ENCODE results near the gene SKOR2.

The SKOR2 gene, protein sequence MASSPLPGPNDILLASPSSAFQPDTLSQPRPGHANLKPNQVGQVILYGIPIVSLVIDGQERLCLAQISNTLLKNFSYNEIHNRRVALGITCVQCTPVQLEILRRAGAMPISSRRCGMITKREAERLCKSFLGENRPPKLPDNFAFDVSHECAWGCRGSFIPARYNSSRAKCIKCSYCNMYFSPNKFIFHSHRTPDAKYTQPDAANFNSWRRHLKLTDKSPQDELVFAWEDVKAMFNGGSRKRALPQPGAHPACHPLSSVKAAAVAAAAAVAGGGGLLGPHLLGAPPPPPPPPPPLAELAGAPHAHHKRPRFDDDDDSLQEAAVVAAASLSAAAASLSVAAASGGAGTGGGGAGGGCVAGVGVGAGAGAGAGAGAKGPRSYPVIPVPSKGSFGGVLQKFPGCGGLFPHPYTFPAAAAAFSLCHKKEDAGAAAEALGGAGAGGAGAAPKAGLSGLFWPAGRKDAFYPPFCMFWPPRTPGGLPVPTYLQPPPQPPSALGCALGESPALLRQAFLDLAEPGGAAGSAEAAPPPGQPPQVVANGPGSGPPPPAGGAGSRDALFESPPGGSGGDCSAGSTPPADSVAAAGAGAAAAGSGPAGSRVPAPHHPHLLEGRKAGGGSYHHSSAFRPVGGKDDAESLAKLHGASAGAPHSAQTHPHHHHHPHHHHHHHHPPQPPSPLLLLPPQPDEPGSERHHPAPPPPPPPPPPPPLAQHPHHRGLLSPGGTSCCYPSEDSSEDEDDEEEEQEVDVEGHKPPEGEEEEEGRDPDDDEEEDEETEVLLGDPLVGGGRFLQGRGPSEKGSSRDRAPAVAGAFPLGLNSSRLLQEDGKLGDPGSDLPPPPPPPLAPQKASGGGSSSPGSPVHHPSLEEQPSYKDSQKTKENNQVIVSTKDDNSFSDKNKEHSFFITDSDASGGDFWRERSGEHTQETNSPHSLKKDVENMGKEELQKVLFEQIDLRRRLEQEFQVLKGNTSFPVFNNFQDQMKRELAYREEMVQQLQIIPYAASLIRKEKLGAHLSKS

DNA sequence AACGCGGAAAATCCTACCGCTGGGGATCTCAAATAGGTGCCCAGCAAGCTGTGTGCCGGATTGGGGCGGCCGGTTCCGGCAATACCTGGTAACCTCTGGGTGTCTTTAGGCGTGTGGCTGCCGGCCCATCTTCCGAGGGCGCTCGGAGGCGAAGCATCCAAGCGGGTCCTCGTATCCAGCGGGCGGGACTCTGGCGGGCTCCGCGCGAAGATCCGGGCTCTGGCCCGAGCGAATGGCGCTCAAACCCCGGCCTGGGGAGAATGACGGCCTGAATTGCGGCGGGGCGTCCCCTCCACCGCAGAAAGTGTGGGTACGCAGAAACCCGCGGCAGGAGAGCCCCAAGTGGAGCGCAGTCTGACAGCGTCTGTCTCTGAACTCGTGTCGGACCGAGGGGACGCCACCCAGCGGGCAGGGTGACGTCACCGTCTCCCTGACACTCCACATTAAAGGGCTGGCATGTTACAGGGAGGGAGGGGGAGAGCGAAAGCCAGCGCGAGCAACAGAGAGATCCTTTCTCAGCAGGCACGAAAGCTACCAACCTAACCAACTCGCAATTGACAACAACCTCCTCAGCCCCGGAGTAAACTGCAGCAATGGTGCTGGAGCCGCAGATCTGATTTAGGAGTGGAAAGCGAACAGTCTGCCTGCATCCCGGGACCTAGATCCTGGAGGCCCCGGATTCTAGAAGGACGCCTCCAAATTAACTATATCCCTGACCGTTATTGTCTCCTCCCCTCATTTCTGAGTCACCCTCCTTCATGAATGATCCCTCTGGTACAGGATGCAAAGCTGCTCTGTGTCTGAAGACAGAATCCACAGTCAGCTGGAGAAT, at the start of gene SKOR2:
TSS of gene SKOR2 (minus strand) at position 372 of the 832 bp plus-strand sequence. CDS start 2,477 bp downstream, outside the sequence.
- no peak for DNase-seq

DNA sequence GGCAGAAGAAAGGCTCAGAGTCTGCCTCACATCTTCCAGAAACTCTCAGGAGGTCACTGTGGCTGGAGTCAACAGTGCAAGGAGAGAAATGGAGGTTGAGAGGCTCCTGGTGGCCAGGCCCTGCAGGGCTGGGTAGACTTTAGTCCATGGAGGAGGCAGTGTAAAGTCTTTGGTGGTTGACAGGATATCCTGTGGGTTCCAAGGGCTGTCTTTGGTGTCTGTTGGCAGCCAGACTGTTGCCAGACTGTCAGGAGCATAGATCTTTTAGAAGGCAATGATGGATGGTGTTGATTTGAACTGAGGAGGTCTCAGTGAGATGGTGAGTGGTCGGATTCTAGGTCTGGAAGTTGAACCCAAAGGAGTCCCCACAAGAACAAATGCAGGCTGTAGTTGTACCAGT, 45.0 kb upstream of the SKOR2 start:
- DNase-seq, result no peak

DNA sequence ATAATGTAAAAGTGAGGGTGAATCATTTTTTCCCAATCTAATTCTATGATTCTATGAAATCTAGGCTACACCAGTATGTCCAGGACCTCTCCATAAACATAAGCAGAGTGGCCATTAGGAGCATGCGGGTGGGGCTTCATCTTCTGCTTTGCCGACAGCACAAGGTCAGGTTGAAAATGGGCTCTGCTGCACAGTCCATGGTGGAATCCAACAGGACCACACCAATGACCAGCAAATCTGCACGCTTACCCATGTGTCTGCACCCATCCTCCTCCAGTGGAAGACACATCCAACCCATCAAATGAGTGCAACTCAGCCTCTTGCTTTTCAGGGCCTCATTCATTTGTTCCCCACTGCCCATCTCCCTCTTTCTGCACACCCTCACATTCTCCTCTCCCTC, 43.3 kb upstream of the SKOR2 start:
- DNase-seq, result no peak

DNA sequence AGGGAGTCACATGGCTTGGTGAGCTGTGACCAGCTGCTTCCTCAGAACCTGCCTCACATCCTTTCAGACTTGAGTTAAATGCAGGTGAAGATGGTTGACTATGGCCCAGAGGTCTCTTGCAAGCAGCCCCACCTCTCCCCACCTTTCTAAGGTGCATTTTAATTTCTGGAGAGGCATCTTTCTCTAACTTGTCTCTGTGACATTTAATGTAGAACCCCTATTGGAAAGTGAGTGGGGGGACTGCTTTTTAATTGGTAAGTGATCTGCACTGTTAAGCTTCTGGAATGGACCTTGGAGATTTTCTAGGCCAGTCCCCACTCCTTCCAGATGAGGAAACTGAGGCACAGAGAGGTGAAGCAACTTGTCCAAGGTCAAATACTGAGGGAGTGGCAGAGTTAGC, 37.3 kb upstream of the SKOR2 start:
- no peak for DNase-seq

DNA sequence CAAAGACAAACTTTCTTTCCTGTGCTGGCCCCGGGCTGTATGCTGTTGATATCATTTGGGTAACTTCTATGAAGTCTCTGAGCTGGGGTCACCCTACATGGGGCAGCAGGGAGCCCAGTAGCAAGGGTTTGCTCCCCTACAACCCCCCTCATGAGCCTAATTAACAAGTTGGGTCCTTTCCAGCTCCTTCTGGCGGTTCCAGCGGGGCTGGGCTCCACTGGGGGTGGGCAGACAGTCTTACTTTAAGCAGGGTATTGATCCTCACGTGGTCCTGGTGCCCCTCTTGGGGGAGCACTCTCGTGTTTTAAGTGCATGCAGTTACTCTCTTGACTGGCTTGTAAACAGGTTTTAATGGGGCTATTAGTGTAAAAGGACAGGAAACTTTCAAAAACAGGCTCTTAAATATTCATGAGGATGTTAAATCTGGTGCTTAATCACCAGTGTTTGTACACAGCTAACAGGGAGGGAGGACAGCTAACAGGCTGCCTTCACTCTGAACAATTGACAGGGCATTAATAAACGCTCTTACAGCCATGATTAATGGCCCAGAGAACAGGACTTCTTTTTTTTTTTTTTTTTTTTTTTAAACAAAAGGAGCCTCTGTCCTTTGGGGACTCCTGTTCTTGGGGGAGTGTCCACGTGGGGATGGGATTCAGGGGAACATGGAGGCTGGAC, 36.6 kb upstream of the SKOR2 start:
- DNase-seq, result peak; percentile 50

DNA sequence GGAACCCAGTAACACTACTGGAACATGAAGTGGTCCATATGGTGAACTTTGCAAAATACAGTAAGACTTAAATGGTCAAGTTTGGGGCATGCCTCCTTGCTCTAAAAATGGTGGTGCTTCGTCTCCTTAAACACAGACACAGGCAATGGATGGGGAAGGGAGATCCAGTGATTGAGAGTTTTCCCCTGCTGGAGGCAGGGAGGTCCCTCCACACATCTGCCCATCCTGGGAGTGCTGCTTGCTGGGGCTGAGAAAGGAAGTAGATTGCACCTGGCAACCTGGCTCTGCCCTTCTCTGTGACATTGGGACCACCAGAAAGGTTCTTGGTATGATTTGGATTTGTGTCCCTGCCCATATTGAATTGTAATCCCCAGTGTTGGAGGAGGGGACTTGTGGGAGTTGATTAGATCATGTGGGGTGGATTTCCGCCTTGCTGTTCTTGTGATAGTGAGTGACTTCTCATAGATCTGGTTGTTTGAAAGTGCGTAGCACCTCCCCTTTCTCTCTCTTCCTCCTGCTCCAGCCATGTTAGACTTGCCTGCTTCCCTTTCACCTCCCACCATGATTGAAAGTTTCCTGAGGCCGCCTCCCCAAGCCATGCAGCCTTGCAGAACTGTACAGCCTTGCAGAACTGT, 35.4 kb upstream of the SKOR2 start:
- no peak for DNase-seq

DNA sequence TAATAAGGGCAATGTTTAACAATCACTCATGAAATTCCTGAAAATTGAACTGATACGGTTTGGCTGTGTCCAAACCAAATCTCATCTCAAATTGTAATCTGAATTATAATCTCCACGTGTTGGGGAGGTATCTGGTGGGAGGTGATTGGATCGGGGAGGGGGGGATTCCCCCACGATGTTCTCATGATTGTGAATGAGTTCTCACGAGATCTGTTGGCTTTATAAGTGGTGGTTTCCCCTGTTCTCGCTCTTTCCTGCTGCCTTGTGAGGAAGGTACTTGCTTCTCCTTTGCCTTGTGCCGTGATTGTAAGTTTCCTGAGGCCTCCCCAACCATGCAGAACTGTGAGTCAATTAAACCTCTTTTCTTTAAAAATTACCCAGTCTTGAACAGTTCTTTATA, 34.0 kb upstream of the SKOR2 start:
- DNase-seq, result no peak

DNA sequence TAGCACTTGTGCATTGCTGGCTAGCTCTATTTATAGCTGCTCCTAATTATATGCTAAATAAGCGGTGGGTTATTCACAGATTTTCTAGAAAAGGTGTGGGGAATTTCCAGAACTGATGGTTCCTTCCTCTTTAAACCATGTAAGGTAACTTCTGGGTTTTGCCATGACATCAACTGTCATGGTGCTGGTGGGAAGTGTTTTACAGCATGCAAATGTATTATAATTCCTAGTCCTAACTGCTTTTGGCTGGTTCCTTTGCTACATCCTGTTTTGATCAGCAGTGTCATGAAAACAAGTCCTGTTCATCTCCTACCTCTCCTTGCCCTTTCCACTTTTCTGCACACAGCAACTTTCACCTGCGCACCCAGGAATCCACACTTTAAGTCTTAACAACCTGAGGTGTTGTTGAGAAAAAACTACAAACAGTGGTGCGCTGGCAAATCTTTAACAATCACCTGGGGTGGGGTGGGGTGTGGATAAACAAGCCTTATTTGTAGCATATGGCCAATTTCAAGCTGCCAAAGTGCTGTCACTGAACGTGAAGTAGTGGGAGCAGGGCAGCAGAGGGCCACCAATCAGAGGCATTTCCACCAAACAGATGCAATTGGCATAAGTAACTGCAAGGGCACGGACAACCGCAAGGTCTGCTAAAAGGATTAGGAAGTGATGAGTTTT, 33.4 kb upstream of the SKOR2 start:
- DNase-seq, result no peak

DNA sequence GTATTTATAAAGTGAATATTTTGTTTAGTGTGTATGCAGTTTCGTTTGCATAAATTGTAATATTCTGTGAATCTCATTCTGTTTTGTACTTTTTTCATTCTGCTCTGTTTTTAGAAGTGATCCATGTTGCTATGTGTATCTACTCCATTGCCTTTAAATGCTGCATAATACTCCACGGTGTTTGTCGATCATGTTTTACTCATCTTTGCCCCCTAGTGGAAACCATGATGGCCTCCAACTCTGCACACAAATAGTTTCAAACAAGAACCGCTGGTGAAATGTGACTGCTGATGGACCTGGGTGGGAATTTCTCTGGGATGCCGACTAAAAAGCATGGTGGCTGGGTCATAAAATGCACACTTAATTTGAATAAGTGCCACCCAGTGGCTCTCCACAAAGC, 32.0 kb upstream of the SKOR2 start:
- no peak for DNase-seq

DNA sequence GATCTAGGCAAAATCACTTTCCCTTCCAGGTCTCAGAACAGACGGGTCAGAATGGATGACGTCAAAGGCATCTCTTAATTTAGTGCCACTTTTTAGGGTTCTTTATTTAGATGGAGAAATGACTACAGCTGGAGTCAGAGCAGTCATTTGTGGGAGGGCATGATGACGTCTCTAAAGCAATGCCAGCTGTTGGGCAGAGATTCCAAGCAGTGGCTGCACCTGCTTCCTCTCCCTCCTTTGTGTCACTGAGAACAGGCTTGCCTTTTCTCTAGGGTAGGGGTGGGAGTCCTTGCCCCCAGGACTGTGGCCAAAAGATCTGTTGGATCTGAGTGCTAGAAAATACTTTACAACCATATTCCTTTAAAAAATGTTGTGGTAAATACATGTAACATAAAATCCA, 28.7 kb upstream of the SKOR2 start:
- DNase-seq, result no peak

DNA sequence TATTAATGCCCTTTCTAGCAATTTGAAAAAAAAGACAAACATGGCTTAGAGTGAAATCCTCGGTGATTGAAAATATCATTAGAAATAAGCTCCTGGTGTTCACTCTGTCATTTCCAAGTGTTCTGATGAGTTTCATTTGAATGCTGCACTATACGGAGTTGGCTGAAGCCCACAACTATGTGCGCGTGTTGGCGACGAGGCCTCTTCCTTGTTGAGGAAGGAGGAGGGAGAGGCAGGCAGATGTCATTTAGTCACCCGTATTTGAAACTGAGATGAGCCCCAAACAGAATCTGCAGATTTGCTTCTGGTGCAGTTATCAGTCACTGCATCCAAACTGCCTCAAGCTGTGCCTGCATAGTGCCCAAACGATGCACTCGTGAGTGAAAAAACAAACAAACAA, 23.5 kb upstream of the SKOR2 start:
- DNase-seq, result no peak

DNA sequence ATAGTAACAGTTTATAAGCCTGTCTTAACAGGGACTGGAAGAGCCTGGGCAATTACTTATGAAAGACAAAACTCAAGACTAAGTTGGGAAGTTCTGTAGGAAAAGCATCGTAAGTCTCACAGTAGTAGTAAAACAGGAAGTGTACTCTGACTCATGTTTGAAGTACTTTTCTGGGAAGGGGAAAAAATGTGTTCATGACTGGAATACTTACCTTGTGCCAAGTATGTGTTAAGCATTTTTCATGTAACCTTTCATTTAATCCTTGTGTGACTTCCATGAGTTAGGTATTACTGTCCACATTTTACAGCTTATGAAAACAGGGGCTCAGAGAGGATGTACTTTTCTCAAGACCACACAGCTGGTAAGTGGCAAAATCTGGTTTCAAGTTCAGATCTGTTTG, 13.7 kb upstream of the SKOR2 start:
- no peak for DNase-seq

DNA sequence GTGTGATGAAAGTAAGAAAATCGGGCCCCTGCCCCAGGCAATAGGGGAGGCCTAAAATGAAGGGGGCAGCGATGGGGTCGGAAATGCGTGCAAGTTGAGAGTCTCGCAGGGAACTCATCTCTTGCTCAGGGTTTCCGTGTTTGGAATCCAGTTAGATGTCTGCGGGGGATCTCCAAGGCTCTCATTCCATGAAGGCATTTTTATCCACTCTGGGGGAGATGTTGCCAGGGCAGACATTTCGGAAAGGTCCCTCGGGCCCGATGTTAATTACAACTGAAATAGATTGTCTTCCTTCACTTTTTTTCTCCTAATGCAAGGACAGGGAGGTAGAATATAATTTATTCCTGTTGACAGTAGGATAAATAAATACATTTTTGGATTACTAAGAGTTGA, 12.8 kb upstream of the SKOR2 start:
- no peak for DNase-seq

DNA sequence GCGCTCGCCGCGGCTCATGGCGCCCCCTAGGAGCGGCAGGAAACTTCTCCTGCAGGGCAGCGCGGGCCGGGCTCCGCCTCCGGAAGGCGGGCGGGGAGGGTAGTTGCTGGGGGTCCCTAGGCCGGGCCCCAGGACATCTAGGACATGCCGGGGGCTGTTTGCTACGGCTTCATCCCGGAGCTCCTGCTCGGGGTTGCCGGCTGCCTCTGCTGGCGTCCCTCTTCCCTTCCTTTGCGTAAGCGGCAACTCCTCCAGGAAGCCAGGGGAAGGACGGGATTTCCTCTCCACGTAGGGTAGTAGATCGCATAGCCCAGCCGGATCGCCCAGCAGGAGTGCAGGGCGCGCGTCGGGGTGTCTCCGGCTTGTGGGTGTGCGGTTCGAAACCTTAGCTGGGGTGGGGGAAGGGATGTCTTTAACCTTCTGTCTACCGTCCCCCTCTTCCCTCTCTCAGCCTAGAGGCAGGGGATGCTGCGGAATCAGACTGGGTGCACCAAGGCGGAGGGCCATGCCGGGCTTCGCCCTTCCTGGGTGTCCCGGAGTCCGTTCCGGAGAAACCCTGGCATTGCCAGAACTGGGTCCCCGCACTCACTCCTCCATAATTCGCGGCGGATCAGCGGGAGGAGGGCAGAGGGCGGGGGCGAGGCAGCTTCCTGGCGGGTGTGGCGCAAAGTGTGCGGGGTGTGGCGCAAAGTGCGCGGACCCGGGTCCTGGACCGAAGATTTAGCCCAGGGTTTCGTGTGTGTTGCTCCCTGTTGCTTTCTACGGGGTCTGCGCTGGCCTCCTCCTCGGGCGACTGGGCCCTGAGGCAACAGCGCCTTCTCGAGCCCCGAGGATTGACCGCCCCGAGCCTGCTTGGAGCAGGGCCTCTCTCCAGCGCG, 12.2 kb upstream of the SKOR2 start:
- no peak for DNase-seq

DNA sequence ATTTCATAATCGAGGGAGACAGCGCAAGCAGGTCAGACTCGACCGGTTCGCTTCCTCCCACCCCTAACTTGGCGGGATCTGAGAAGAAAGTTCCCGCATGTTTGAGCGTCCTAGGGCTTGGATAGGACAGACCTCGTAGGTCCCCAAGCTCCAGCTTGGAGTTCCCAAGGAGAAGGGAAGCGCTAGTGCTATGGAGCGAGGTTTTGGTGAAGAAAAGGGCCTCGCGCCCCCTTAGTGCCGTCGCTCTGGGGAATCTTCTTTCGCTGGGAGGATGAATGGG, 11.6 kb upstream of the SKOR2 start:
- DNase-seq, result no peak

DNA sequence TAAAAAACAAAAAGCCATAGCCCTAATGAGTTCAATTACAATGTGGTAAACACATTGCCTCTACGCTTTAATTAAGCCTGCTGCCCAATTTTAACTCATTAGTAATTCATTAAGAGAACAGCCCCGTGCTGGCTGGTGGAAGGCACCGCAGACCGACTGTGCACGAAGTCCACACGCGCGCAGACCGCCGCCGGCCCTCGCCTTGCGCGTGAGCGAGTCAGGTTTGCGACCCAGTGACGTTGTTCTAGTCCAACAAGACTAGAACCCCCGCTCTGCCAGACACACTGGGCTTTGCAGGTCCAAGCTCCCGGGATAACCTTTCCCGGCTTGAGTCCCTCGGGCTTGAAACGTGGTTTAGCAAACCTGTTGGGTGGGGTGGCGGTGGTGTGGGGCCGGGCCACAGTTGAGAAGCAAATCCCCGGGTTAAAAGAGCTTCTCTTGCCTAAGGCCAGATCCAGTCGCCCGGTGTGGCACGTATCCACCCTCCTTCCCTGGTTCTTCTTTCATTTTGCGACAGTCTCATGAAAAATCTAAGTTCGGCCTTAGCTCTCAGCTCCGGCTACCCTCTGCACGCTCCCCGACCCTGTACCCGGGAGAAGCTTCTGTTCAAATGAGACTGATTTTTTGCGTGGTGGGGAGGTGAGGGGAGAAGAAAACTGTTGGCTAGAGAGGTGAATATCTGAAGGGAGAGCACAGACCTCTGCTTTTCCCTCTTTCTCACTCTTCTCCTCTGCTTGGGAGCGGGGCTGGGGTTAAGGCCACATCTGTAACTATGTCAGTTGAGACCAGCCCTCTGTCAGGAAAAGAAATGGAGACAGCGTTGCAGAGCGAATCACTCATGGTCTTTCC, 11.1 kb upstream of the SKOR2 start:
- no peak for DNase-seq

DNA sequence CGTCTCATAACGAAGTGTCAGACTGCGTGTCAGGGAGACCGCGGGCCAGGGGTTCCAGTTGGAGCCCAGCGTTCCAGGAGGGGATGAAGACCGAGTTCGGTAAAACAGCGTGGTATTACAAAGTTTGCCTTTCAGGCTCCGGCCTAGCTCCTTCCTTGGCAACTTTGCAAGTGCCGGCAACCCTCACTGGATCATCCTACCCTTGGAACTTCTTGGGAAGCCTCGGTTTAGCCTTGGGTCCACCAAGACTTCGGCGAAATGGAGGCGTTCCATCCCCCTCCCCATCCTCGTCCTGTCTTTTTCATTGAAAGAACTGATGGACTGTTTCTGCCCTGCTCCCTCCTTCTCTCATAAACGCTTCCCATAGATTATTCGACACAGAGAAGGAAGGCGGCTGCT, 10.4 kb upstream of the SKOR2 start:
- no peak for DNase-seq

DNA sequence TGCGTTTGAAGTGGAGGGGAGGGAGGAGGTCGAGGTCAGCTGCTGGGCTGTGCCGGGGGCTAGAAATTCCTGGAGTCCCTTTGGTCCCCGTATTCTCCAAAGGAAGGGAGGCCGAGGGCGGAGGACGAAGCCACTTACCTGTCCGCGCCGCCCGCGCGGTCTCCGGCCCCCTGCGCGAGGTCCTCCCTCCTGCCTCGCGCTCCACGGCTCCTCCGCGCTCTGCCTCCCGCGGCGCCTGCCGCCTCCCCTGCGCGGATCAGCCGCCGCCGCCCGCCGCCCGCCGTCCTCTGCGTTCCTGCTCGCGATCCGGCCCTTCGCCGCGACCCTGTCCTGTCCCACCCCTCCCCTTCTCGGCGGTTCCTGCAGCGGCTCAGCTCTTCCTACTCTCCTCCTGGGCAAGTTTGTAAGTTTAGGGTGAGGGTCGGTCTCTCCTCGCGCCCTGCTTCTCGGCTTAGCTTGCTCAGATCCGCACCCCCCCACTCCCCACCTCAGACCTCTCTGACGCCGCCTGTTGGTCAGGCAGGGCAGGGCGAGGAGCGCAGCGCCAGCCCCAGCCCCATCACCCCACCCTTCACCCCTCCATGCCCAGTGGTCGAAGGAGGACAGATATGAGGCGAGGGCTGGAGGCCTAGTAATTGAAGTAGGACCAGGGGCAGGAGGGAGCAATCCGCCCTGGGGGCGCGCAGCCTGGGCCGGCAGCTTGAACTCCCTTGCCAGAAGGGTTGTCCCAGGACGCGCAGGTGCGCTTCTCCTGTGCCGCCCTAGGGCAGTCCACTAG, 9.7 kb upstream of the SKOR2 start:
- DNase-seq, result no peak

Data from NCI-H1105 (cell line).